HG03442 (cell line): ENCODE data around the gene MRPL18.

Source experiments
- ATAC-seq: cut with Tn5 transposase; IDR thresholded peaks from one replicate; pipeline ENCODE4 v1.9.1; 2021; ENCODE audit warnings: mild to moderate bottlenecking, moderate library complexity; ENCODE audit not compliant: unreplicated experiment

MRPL18 gene

DNA sequence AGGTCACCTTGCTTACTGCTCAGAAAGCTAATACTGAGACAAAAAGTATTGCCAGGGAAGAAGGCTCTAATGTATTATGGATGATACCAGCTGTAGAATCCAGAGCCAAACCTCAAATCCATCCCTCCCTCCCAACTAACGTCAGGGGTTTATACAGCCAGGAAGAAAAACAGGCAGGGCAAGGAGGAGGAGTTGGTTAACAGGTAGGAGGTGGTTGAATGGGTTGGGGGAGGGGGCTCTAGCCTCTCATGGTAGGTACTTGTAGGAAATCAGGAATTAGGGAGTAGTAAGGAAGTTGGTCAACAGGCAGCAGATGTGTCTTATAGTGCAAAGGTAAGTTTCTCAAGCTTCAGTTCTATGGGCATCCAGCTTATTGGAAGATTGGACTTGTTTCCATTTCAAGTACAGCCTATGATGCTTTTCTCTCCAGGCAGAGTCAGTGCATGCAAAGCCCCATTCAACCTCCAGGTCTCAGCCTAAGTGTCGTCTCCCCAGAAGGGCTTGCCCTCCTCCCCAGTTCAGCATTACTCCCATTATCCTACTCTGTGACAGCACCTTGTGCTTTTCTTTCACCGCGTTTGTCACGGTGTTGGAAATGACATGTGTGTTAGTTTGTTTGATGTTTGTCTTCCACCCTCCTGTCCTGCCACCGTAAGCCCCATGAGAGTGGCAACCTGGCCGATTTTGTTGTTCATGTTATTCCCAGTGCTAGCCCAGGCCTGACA is 47.9 kb downstream of the MRPL18 start:
- ATAC-seq = no peak

DNA sequence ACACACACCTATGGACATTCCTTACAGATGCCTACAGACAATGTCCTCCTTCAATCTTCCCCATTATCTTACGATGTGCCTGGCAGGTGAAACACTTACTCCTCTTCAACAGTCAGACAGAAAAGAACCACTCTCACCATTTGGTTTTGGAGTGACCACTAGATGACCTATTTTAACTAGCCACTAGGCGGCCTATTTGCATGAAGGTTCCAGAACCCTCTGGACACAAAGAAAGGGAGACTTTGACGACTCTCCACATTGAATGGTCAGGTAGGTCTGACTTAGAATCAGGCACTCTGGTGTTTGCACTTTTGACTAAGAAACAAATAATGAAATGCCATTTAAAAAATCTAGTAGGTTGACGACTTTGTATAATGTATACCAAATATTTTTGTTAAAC is 51.8 kb downstream of the MRPL18 start:
- no peak for ATAC-seq

DNA sequence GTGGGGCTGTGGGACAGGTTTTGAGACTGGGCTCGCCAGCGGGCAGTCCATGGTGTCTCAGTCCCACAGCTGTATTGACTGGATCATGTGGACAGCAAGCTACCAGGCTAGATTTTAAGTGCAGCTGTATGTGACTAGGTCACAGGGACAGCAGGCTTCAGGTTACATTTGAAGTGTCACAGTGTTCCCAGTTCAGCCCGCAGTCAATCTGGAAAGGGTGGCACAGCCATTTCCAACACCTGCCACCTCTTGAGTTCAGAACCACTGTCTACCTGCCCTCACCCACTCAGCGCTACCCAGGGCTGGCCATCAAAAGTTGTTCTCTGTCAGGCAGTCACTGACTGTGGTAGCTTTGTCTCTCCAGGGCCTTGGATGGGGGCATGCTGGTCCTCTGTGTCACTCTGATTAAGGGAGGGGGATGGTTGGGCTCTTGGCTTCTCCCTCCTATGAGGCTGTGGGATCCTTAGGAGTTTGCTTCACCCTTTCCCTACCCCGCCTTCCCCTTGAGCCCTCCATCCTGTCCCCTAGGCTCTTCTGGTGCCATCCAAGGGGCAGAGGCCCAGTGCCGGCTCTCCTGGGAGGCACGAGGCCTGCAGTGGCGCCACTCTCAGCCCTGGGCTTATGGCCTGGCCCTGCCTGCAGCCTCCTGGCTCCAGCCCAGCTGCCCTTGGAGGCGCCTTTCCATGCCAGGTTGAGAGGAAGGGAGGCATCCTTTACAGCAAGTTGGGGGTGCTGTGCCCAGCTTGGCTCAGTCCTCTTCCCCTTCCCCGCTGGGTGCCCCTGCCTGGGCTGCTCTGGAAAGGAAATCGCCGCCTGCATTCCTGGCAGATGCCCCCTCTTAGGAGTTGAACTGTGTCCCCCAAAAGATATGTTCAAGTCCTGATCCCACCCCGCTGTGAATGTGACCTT is 54.7 kb downstream of the MRPL18 start:
- ATAC-seq = no peak
